Smooth muscle cell (in vitro differentiated cells): ENCODE measurements around the gene DENND4B. TPM values are rescaled to one million over a fixed set of nuclear protein-coding genes. Genes with fewer than 3 reads are reported as not detected.
A peak's percentile ranks its signal among the peaks of the same experiment; 100 is the strongest.

ENCODE experiments used
- DNase-seq: peaks from one replicate; lab custom pipeline; 2025; ENCODE audit not compliant: unreplicated experiment; lab: John Stamatoyannopoulos, UW
- H2AFZ ChIP-seq: fragments of 200-600 bp; sonication (generic); 2 replicates; pipeline ENCODE4 v1.6.0; 2016; ENCODE audit warnings: antibody characterized with exemption, low read depth, mild to moderate bottlenecking
- H3F3A ChIP-seq: fragments of 200-600 bp; sonication (generic); 2 replicates; pipeline ENCODE4 v1.6.0; 2017; ENCODE audit warnings: antibody characterized with exemption, low read depth
- H3K27ac ChIP-seq: fragments of 200-600 bp; sonication (generic); 2 replicates; pipeline ENCODE4 v1.5.1; 2016; ENCODE audit warnings: low read depth, mild to moderate bottlenecking
- H3K27me3 ChIP-seq: fragments of 200-600 bp; sonication (generic); 2 replicates; pipeline ENCODE4 v1.6.1; 2016; ENCODE audit warnings: low read depth, mild to moderate bottlenecking
- H3K36me3 ChIP-seq: fragments of 200-600 bp; sonication (generic); 2 replicates; pipeline ENCODE4 v1.5.1; 2016; ENCODE audit warnings: low read depth
- H3K4me1 ChIP-seq: fragments of 200-600 bp; sonication (generic); 2 replicates; pipeline ENCODE4 v1.5.1; 2016; ENCODE audit warnings: low read depth
- H3K4me2 ChIP-seq: fragments of 200-600 bp; sonication (generic); 2 replicates; pipeline ENCODE4 v1.6.0; 2016; ENCODE audit warnings: mild to moderate bottlenecking
- H3K4me3 ChIP-seq: fragments of 200-600 bp; sonication (generic); 2 replicates; pipeline ENCODE4 v1.5.1; 2016; ENCODE audit warnings: mild to moderate bottlenecking
- H3K79me2 ChIP-seq: fragments of 200-600 bp; sonication (generic); 2 replicates; pipeline ENCODE4 v1.6.0; 2016; ENCODE audit warnings: low read depth, mild to moderate bottlenecking
- H3K9ac ChIP-seq: fragments of 200-600 bp; sonication (generic); 2 replicates; pipeline ENCODE4 v1.6.0; 2016; ENCODE audit warnings: low read depth
- H3K9me3 ChIP-seq: fragments of 200-600 bp; sonication (generic); replicated peaks from 2 replicates; pipeline ENCODE4 v1.5.1; 2016; ENCODE audit warnings: low read depth
- H4K20me1 ChIP-seq: fragments of 200-600 bp; sonication (generic); 2 replicates; pipeline ENCODE4 v1.6.0; 2016; ENCODE audit warnings: low read depth
- WGBS: methylation state at CpG from one replicate; pipeline ENCODE4 v1.1.7; 2016; ENCODE audit warnings: low lambda C conversion rate; 5-methylcytosine and 5-hydroxymethylcytosine counted together
- polyA plus RNA-seq: library from polyadenylated mRNA; unstranded; fragments of >200 nt; fragmentation: Nextera tagmentation; extraction: Ambion mirVana; gene quantifications from 2 replicates; pipeline ENCODE4 v1.2.1, GENCODE V29; 2016
- total RNA-seq: library from RNA; depleted of rRNA; stranded (reverse); fragments of >200 nt; gene quantifications from 2 replicates; pipeline ENCODE4 v1.2.3, GENCODE V29; 2014
- TF ChIP-seq, protein P1 (sequence below): fragments of 200-600 bp; sonication (generic); IDR thresholded peaks from 2 replicates; pipeline ENCODE4 v1.5.1; 2017; ENCODE audit warnings: borderline replicate concordance, mild to moderate bottlenecking, antibody characterized with exemption; ENCODE audit not compliant: insufficient read depth, poor library complexity, severe bottlenecking

Gene DENND4B, protein sequence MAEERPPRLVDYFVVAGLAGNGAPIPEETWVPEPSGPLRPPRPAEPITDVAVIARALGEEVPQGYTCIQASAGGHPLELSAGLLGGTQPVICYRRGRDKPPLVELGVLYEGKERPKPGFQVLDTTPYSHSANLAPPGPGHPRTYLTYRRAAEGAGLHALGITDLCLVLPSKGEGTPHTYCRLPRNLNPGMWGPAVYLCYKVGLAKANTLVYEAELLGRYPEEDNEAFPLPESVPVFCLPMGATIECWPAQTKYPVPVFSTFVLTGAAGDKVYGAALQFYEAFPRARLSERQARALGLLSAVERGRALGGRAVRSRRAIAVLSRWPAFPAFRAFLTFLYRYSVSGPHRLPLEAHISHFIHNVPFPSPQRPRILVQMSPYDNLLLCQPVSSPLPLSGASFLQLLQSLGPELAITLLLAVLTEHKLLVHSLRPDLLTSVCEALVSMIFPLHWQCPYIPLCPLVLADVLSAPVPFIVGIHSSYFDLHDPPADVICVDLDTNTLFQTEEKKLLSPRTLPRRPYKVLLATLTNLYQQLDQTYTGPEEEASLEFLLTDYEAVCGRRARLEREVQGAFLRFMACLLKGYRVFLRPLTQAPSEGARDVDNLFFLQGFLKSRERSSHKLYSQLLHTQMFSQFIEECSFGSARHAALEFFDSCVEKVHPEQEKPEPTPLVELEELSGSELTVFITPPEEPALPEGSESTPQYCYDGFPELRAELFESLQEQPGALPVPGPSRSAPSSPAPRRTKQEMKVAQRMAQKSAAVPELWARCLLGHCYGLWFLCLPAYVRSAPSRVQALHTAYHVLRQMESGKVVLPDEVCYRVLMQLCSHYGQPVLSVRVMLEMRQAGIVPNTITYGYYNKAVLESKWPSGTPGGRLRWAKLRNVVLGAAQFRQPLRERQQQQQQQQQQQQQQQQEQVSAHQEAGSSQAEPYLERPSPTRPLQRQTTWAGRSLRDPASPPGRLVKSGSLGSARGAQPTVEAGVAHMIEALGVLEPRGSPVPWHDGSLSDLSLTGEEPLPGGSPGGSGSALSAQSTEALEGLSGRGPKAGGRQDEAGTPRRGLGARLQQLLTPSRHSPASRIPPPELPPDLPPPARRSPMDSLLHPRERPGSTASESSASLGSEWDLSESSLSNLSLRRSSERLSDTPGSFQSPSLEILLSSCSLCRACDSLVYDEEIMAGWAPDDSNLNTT (N-terminal part only)
- total RNA-seq = 6.4 and 9.7 TPM in 2 replicates
- 16.3 and 21.1 TPM in 2 replicates for polyA plus RNA-seq

DNA sequence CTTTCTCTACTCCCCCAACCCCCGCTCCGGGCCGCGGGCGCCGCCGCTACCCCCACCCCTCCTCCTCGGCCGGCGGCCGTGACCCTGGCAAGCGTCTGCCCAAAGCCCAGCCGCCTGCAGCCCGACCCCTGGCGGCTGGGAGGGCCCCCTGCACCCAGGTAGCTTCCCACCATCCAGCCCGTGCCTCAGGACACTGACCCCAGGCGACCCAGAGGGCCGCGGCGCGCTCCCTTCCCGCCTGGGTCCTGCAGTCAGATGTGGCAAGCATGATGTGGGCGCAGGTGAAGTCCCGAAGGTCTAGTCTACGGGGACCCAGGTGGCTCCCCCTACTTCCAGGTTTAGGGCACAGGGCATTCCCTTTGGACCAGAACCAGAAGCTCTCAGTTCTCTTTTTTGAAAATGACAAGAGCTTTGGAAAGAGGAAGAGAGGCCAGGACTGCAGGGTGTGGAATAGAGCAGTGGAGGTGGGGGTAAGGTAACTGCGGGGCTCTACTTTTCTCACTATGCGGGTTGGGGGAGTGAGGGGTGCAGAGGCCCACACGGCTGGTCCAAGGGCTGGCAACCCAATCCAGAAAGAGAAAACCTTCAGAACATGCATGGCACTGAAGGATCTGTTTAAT lies at the start of gene DENND4B:
TSS of gene DENND4B (minus strand) at position 97 of the 620 bp plus-strand sequence. CDS start 2,344 bp downstream, outside the sequence.
- Histone ChIP-seq H3K9ac (peak within 1 kb of the TSS; percentile 64), H3K27me3 (no peaks in the 10 kb centered on the region), H3K9me3 (no peaks in the 10 kb centered on the region), H3K27ac (peak within 1 kb of the TSS; percentile 62), H3K4me2 (peak within 1 kb of the TSS; percentile 97), H3K36me3 (no peaks in the 10 kb centered on the region), H3K4me1 (no peaks in the 10 kb centered on the region), H3K4me3 (peak within 1 kb of the TSS; percentile 96), H2AFZ (peak within 1 kb of the TSS; percentile 45), H3F3A (no peaks in the 10 kb centered on the region), H3K79me2 (peaks cover 19% of the 10 kb centered on the region), H4K20me1 (no peaks in the 10 kb centered on the region)
- TF ChIP-seq, protein P1, sequence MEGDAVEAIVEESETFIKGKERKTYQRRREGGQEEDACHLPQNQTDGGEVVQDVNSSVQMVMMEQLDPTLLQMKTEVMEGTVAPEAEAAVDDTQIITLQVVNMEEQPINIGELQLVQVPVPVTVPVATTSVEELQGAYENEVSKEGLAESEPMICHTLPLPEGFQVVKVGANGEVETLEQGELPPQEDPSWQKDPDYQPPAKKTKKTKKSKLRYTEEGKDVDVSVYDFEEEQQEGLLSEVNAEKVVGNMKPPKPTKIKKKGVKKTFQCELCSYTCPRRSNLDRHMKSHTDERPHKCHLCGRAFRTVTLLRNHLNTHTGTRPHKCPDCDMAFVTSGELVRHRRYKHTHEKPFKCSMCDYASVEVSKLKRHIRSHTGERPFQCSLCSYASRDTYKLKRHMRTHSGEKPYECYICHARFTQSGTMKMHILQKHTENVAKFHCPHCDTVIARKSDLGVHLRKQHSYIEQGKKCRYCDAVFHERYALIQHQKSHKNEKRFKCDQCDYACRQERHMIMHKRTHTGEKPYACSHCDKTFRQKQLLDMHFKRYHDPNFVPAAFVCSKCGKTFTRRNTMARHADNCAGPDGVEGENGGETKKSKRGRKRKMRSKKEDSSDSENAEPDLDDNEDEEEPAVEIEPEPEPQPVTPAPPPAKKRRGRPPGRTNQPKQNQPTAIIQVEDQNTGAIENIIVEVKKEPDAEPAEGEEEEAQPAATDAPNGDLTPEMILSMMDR = peak; percentile 96
- WGBS = 23% methylated on average over 15 of the region's 28 CpGs
- peak; percentile 40 for DNase-seq

DNA sequence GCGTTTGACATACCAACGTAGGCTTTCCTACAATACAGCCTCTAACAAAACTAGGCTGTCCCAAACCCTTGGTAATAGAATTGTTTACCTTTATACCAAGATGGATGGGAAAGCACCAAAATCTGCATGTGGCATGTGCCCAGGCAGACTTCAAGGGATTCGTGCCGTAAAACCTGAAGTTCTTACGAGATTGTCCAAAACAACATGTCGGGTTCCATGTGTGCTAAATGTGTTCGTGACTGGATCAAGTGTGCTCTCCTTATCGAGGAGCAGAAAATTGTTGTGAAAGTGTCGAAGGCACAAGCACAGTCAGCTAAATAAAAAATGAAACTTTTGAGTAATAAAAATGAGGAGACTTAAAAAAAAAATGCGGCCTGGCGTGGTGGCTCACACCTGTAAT lies 49.1 kb upstream of the DENND4B start:
- H3K79me2 ChIP-seq = peaks cover 15% of the 10 kb centered on the region
- H3K4me3 ChIP-seq = no peak overlapping the region
- TF ChIP-seq, protein P1 = no peak
- DNase-seq = no peak
- no peak overlapping the region for H2AFZ ChIP-seq
- H3K9me3 ChIP-seq = no peaks in the 10 kb centered on the region
- H3F3A ChIP-seq = peaks cover 18% of the 10 kb centered on the region
- H3K4me2 ChIP-seq = no peak overlapping the region
- H3K9ac ChIP-seq = no peak overlapping the region
- 95% methylated on average over 11 of the region's 11 CpGs for whole genome bisulfite sequencing
- no peaks in the 10 kb centered on the region for H3K27me3 ChIP-seq
- no peak overlapping the region for H3K27ac ChIP-seq
- H3K4me1 ChIP-seq = peaks cover 12% of the 10 kb centered on the region
- H3K36me3 ChIP-seq = peaks cover 9% of the 10 kb centered on the region
- peaks cover 35% of the 10 kb centered on the region for H4K20me1 ChIP-seq

DNA sequence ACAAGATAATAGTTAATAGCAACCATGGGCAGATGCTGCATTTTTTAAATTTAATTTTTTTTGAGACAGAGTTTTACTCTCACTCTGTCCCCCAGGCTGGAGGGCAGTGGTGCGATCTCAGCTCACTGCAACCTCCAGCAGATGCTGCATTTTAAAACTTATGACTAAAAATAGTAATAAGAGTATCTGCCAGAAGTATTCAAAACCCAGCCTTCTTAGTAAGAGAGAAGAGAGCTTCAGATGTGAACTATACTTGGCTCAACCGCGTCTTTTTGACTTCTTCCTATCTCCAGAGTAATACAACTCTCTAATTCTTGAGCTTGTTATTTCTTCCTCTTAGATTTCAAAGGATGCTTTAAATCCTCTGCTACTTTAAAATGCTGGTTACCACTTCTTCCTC lies 48.7 kb upstream of the DENND4B start:
- H3K4me2 ChIP-seq = no peak overlapping the region
- TF ChIP-seq, protein P1 = no peak
- H3K36me3 ChIP-seq = peaks cover 9% of the 10 kb centered on the region
- H3K9ac ChIP-seq = no peak overlapping the region
- WGBS = 96% methylated on average over 3 of the region's 3 CpGs
- H3K79me2 ChIP-seq = peaks cover 16% of the 10 kb centered on the region
- H3K4me1 ChIP-seq = peaks cover 12% of the 10 kb centered on the region
- H4K20me1 ChIP-seq = peaks cover 35% of the 10 kb centered on the region
- H3K4me3 ChIP-seq = no peak overlapping the region
- H3K9me3 ChIP-seq = no peaks in the 10 kb centered on the region
- no peak overlapping the region for H3K27ac ChIP-seq
- H2AFZ ChIP-seq = no peak overlapping the region
- H3K27me3 ChIP-seq = no peaks in the 10 kb centered on the region
- DNase-seq = no peak
- H3F3A ChIP-seq = peaks cover 18% of the 10 kb centered on the region
